Gastrocnemius medialis (tissue), 4 donors: ENCODE results near the gene GRID1.

Experiments used
- CTCF ChIP-seq, 5 experiments: fragments of 450-650 bp in 3 of 5; fragments of 200-600 bp in 2 of 5; sonication (generic) in 2 of 5; IDR thresholded peaks in 4 of 5; conservative IDR thresholded peaks in 1 of 5; 1 replicate in 4 of 5; 2 replicates in 1 of 5; pipeline ENCODE4 v1.5.1; 2016 to 2019; ENCODE audit warnings: antibody characterized with exemption in 5 of 5, mild to moderate bottlenecking in 3 of 5, moderate library complexity in 3 of 5
- POLR2A ChIP-seq, 2 donors: fragments of 450-650 bp; IDR thresholded peaks; one replicate each; pipeline ENCODE4 v1.6.1; 2017; ENCODE audit warnings: antibody characterized with exemption in 2 of 2, mild to moderate bottlenecking in 2 of 2, moderate library complexity in 2 of 2

- TF ChIP-seq CTCF (IDR thresholded peaks at IDR 0.05 in 4 of 5, conservative IDR thresholded peaks at IDR 0.05 in 1 of 5), result no peak
- TF ChIP-seq POLR2A (IDR thresholded peaks at IDR 0.05), result no peak
Measured at GRCh38 chr10:85986777-85987176, 379.8 kb downstream of the GRID1 start.
